GM12891 (cell line): ENCODE measurements around the gene KIF22.
"Not testable (repeated sequence)": the region's sequence is repeated elsewhere in the genome, so short reads cannot be mapped to it uniquely, and the experiment has no call there.

ENCODE experiments used
- DNase-seq: peaks from one replicate; pipeline ENCODE4 v3.0.0; 2011; ENCODE audit warnings: low spot score; ENCODE audit not compliant: insufficient read length
- FAIRE-seq: peaks from 2 replicates; lab custom pipeline; 2011; peaks lifted over from hg19 to GRCh38; lab: Jason Lieb, UNC
- PAX5 ChIP-seq: IDR thresholded peaks from 2 replicates; pipeline ENCODE4 v1.6.1; 2011; ENCODE audit warnings: low read length, moderate library complexity, mild to moderate bottlenecking; ENCODE audit not compliant: insufficient read depth, severe bottlenecking
- POLR2A ChIP-seq: IDR thresholded peaks from 2 replicates; pipeline ENCODE4 v1.6.1; 2011; ENCODE audit warnings: low read depth, low read length, control low read depth
- POLR2AphosphoS5 ChIP-seq: IDR thresholded peaks from 2 replicates; pipeline ENCODE4 v1.6.1; 2011; ENCODE audit warnings: low read depth, low read length, control low read depth
- POU2F2 ChIP-seq: IDR thresholded peaks from 2 replicates; pipeline ENCODE4 v1.6.1; 2011; ENCODE audit warnings: low read depth, mild to moderate bottlenecking, control low read depth, low read length, moderate library complexity
- SPI1 ChIP-seq: IDR thresholded peaks from 2 replicates; pipeline ENCODE4 v1.6.1; 2011; ENCODE audit warnings: low read depth, low read length, control low read depth
- TAF1 ChIP-seq: IDR thresholded peaks from 2 replicates; pipeline ENCODE4 v1.6.1; 2011; ENCODE audit warnings: low read depth, low read length, control low read depth

KIF22 gene

GRCh38 chr16:29767062-29767461 is 23.5 kb upstream of the KIF22 start:
- DNase-seq (no peak), FAIRE-seq (no peak)
- no peak for TF ChIP-seq SPI1
- no peak for TF ChIP-seq POU2F2

GRCh38 chr16:29769507-29769906 is 21.0 kb upstream of the KIF22 start:
- DNase-seq: no peak
- no peak for TF ChIP-seq POLR2AphosphoS5
- TF ChIP-seq PAX5: no peak
- TF ChIP-seq POU2F2: no peak
- TF ChIP-seq TAF1: no peak
- TF ChIP-seq POLR2A: no peak
- TF ChIP-seq SPI1: no peak
- FAIRE-seq: no peak

- DNase-seq (no peak), FAIRE-seq (no peak)
- TF ChIP-seq POLR2AphosphoS5 (no peak), SPI1 (no peak), TAF1 (no peak), PAX5 (no peak), POLR2A (no peak), POU2F2 (no peak)
These were observed 20.2 kb upstream of the KIF22 start for GRCh38 chr16:29770250-29770929.

GRCh38 chr16:29772330-29772729 is 18.2 kb upstream of the KIF22 start:
- not testable (repeated sequence) for FAIRE-seq, DNase-seq

GRCh38 chr16:29774730-29775129 is 15.8 kb upstream of the KIF22 start:
- TF ChIP-seq POLR2A (no peak), POU2F2 (no peak)
- DNase-seq: no peak
- FAIRE-seq: no peak

GRCh38 chr16:29775742-29776408 is 14.7 kb upstream of the KIF22 start:
- FAIRE-seq: no peak

GRCh38 chr16:29777576-29778350 is 12.8 kb upstream of the KIF22 start, which contains the start of gene ZG16:
ZG16 (plus strand) TSS chr16:29778256; CDS start chr16:29779267, 1,011 bp downstream.
- FAIRE-seq (no peak), DNase-seq (no peak)
- TF ChIP-seq SPI1 (no peak), PAX5 (no peak), POLR2A (no peak), POU2F2 (no peak)

More at GRCh38 chr16:29775742-29776408, 14.7 kb upstream of the KIF22 start:
- TF ChIP-seq POLR2AphosphoS5: no peak
- TF ChIP-seq POU2F2: no peak
- TF ChIP-seq TAF1: no peak
- no peak for TF ChIP-seq PAX5
- TF ChIP-seq SPI1: no peak
- no peak for TF ChIP-seq POLR2A
- DNase-seq: no peak

GRCh38 chr16:29779474-29779873 is 11.1 kb upstream of the KIF22 start:
- DNase-seq: no peak
- TF ChIP-seq TAF1 (no peak), POLR2AphosphoS5 (no peak), PAX5 (no peak), POLR2A (no peak), POU2F2 (no peak), SPI1 (no peak)

GRCh38 chr16:29783094-29783953 is 7.2 kb upstream of the KIF22 start:
- not testable (repeated sequence) for DNase-seq

More at GRCh38 chr16:29779474-29779873, 11.1 kb upstream of the KIF22 start:
- no peak for FAIRE-seq

GRCh38 chr16:29784157-29784556 is 6.4 kb upstream of the KIF22 start:
- no peak for FAIRE-seq
- no peak for TF ChIP-seq POLR2AphosphoS5
- TF ChIP-seq POLR2A: no peak
- no peak for TF ChIP-seq TAF1
- DNase-seq: no peak

More at GRCh38 chr16:29783094-29783953, 7.2 kb upstream of the KIF22 start:
- not testable (repeated sequence) for FAIRE-seq
